AG04449 (cell line): ENCODE measurements around the gene IGF1R.

ENCODE experiments used
- CTCF ChIA-PET: fragments of 350-600 bp; formaldehyde crosslinking; extraction: SDS; loops from one replicate; lab custom pipeline; 2021; ENCODE audit warnings: antibody characterized with exemption; lab: Yijun Ruan, JAX
- POLR2A ChIA-PET: fragments of 400-600, 350-600 bp; formaldehyde crosslinking; extraction: SDS; loops from one replicate; lab custom pipeline; 2020; ENCODE audit warnings: antibody characterized with exemption, inconsistent platforms; lab: Yijun Ruan, JAX
- DNase-seq: peaks from one replicate; pipeline ENCODE4 v3.0.0-alpha.2; 2010; ENCODE audit warnings: low read depth, low spot score
- H3K4me3 ChIP-seq: 2 replicates; pipeline ENCODE4 v1.5.1; 2011; ENCODE audit warnings: low read depth, mild to moderate bottlenecking, control low read depth, low read length
- CTCF ChIP-seq: IDR thresholded peaks from one replicate; pipeline ENCODE4 v1.5.1; 2011; ENCODE audit warnings: mild to moderate bottlenecking, moderate library complexity, low read length, control low read depth, inconsistent platforms; ENCODE audit not compliant: insufficient read depth; ENCODE audit errors: missing control alignments

The IGF1R gene

GRCh38 chr15:99006904-99007495 lies 358.7 kb downstream of the IGF1R start:
- TF ChIP-seq CTCF, result no peak
- CTCF ChIA-PET, result interaction anchor here (0.6 to 0.8 kb wide), 2 partner anchors 52 to 94 kb away, joined by 3 read pairs; no protein-coding TSS in a partner anchor

GRCh38 chr15:99009741-99010330 lies 361.5 kb downstream of the IGF1R start:
- ChIA-PET POLR2A (no interaction called here), CTCF (interaction anchor here (1.0 to 1.1 kb wide), 2 partner anchors 8 to 49 kb away, joined by 3 read pairs; no protein-coding TSS in a partner anchor)
- TF ChIP-seq CTCF, result no peak
- no peak overlapping the region for H3K4me3 ChIP-seq
- no peak for DNase-seq

More at GRCh38 chr15:99006904-99007495, 358.7 kb downstream of the IGF1R start:
- no peak overlapping the region for H3K4me3 ChIP-seq
- POLR2A ChIA-PET, result no interaction called here
- DNase-seq, result no peak

DNA sequence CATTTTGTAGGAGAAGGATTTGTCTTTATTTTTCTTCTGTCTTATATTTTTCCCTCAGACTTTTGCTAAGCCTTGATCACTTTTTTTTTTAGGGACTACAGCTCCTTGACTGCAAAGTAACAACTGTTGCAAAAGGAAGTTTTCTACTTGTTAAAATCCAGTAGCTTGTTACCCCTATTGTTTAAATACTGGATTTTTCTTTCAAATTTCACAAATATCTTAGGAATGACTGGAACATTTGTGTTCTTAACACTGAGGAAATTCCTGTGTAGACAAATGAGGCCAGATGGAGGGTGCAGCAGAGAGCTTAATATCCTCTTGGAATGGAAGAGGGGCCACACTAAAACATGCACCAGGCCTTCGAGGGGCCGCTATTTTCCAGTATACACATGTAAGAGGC lies 362.4 kb downstream of the IGF1R start:
- ChIA-PET CTCF (interaction anchor here (1.0 kb wide), 1 partner anchor 48 kb away, joined by 3 read pairs; no protein-coding TSS in a partner anchor), POLR2A (no interaction called here)
- H3K4me3 ChIP-seq, result no peak overlapping the region
- TF ChIP-seq CTCF, result no peak
- DNase-seq, result no peak
